ENCODE measurements around the gene FGF9.

- TF ChIP-seq EZH2 (IDR thresholded peaks at IDR 0.05; ENCODE audit: insufficient read depth, poor library complexity, severe bottlenecking) (no peak), EZH2phosphoT487 (IDR thresholded peaks at IDR 0.05; ENCODE audit: insufficient read depth, low read depth) (no peak)
Measured at GRCh38 chr13:21641629-21642028, 29.2 kb upstream of the FGF9 start.

Data from GM23248 (cell line).